Measurements from ENCODE around the gene THSD4.
"Not testable (repeated sequence)": the region's sequence is repeated elsewhere in the genome, so short reads cannot be mapped to it uniquely, and the experiment has no call there.

Gene THSD4

GRCh38 chr15:71393383-71393782 is 278.1 kb downstream of the THSD4 start:
- DNase-seq = no peak

- no peak for DNase-seq
Observed at GRCh38 chr15:71396536-71397125, 281.4 kb downstream of the THSD4 start.

GRCh38 chr15:71397377-71397776 is 282.1 kb downstream of the THSD4 start:
- DNase-seq = no peak

- DNase-seq = no peak
Observed at GRCh38 chr15:71400294-71400693, 285.0 kb downstream of the THSD4 start.

GRCh38 chr15:71401728-71402127 is 286.5 kb downstream of the THSD4 start:
- not testable (repeated sequence) for DNase-seq

DNA sequence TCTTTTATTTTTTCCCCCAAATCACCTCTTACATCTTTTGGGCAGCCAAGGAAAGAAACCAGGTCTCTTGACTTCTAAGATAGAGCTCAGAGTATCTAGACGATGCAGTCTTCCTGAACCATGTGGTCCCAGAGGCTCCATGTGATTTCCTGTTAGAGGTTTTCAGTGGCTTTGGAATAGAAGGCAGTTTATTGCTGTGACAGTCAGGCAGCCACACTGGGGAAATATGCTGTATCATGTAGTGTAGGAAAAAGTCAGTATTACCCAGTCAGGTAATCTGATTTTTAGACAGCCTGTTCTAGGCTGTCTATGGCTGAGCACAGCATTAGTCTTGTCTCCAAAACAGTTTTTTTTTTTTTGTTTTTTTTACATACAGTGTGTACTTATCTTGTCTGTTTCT is 294.3 kb downstream of the THSD4 start:
- no peak for DNase-seq

DNA sequence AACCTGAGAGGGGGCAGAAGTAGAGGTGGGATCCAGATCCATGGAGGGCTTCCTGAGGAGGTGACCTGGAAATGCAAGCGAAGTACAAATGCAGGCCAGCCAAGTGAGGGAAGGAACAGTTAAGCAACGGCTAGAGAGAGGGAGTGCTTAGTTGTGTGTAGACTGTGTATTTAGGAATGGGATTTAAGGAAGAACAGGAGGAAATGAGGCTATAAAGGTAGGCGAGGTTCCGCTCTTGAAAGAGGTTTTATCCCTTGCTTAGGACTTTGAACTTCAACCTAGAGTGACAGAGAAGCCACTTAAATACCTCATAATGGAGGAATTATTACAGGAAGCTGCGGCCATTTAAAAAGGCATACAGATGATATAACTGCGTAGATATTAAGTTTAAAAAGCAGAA is 295.1 kb downstream of the THSD4 start:
- DNase-seq = no peak

- DNase-seq = no peak
Observed at GRCh38 chr15:71411538-71412482, 296.5 kb downstream of the THSD4 start.

- no peak for DNase-seq
Observed at GRCh38 chr15:71413419-71413818, 298.1 kb downstream of the THSD4 start.

- no peak for DNase-seq
Observed at GRCh38 chr15:71414853-71415252, 299.6 kb downstream of the THSD4 start.

- no peak for DNase-seq
Observed at GRCh38 chr15:71422530-71423259, 307.4 kb downstream of the THSD4 start.

DNA sequence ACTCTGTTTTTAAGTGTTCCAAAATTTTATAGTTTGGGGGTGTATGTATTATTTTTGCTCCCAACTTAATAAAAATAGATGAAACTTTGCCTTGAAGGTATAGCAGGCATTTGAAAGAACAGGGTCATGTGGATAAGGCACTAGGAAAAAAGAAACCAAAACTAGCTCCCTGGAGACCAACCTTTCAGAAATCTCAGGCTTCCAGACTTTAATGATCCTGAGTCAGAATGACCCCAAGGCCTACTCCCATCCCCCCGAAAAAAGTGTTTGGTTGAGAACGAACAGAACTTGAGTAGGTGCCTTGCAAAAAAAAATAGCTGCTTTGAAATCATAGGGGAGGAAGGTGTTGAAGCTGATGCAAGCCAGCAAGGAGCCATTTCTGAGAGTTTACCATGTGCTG is 309.5 kb downstream of the THSD4 start:
- no peak for DNase-seq

GRCh38 chr15:71425388-71425787 is 310.1 kb downstream of the THSD4 start:
- no peak for DNase-seq

DNA sequence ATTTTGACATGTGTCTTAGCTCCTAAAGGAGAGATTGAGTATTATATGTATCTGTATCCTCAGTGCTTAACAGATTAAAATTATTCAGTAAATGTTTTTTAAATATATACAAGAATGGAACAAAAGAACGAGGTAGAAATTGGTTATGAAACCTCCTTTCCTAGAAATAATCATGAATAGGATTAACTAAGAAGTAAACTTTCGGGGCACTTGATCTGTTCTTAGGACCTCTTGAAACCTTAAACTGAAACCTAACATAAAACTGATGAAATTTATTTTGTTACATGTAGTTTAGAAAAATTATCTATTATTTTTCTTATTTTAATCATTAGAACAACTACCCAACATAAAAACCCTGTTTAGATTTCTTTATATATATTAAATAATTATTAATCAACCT is 311.5 kb downstream of the THSD4 start:
- DNase-seq = no peak

- DNase-seq = no peak
Observed at GRCh38 chr15:71430782-71431181, 315.5 kb downstream of the THSD4 start.

GRCh38 chr15:71431343-71432336 is 316.4 kb downstream of the THSD4 start:
- no peak for DNase-seq

DNA sequence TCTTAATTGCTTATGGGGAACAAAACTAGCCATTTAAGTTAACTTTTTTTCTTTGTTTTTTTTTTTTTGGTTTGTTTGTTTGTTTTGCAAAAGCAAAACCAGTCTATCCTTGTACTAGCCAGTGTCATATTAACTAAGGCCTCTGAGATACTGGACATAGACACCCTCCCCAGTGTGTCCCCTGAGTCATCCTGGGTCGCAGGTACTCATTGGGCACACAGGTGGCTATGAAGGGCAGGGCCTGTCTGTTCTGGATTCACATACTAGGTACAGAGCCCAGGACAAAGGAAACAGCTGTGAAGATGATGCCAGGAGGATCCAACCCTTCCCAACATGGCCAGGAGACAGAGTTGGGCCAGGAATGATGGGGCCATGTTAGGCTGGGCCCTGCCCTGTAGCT is 318.1 kb downstream of the THSD4 start:
- no peak for DNase-seq

- no peak for DNase-seq
Observed at GRCh38 chr15:71434774-71435173, 319.5 kb downstream of the THSD4 start.

DNA sequence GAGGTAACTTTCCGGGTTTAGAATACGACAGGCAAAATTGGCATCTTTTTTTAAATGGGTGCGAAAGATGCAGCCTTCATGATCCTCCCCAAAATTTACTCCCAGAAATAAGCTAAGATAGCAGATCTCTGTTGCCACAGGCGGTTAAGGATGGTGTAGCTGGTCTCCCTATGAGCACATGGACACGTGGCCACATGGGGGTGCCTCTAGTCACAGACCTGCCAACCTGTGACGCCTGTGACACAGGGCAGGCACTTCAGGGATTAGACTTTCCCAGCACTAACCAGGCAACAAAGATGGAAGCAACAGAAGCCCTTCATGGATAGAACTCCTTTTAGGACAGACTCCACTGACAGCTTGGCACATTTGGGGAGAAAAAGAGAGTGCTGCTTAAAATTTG is 320.3 kb downstream of the THSD4 start:
- no peak for DNase-seq

DNA sequence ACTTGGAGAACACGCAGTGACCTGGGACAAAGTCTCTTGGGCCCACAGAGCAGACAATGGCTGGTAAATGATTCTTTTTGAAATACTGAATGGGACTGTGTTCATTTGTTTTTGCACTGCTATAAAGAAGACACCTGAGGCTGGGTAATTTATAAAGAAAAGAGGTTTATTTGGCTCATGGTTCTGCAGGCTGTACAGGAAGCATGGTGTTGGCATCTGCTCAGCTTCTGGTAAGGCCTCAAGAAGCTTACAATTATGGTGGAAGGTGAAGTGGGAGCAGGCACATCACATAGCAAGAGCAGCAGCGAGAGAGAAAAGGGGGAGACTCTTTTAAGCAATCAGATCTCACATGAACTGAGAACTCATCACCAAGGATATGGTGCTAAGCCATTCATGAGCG is 321.6 kb downstream of the THSD4 start:
- no peak for DNase-seq

DNA sequence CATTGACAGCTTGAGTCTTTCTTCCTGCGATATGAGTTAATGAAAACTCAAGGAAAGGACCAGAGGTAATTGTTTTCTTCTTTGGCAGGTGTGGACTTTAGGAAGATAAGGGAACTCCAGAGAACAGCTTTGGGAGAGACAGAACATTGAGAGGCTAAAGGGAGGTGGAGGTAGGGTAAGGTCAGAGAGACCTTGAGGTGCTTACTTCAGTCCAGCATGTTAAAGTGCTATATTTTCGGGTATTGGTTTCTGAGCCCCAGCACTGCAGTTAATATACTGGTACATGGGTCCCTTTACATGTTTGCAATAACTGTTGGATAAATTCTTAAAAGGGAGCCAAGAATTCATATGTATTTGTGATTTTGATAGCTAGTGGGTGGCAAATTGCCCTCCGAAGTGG is 322.1 kb downstream of the THSD4 start:
- DNase-seq = no peak

DNA sequence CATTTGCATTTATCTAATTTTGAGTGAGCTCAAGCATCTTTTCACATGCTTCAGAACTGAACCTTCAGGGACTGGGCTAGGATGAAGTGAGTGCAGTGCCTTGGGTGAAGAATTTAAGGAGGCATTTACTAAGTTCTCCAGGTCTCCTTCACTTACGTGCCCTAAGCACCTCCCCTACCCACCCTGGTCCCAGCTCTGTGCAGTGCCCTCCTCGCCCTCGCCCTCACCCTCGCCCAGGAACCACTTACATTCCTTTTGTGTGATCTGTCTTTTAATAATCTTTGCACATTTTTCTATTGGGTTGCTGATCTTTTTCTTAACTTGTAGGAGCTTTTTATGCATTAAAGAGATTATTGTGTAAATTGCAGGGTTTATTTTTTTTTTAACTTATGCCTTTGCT is 322.6 kb downstream of the THSD4 start:
- no peak for DNase-seq

DNA sequence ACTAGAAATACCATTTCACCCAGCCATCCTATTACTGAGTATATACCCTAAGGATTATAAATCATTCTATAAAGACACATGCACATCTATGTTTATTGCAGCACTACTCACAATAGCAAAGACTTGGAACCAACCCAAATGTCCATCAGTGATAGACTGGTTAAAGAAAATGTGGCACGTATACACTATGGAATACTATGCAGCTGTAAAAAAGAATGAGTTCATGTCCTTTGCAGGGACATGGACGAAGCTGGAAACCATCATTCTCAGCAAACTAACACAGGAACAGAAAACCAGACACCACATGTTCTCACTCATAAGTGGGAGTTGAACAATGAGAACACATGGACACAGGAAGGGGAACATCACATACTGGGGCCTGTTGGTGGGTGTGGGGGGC is 324.2 kb downstream of the THSD4 start:
- DNase-seq = not testable (repeated sequence)

Data from NCI-H2171 (cell line).